Right lobe of liver (tissue), 6 donors: ENCODE results near the gene DLG3. TPM values are rescaled to one million over a fixed set of nuclear protein-coding genes. Genes with fewer than 3 reads are reported as not detected.

Source experiments
- ATAC-seq, 4 donors: fragments of 200-7000 bp; cut with Tn5 transposase; one replicate each; pipeline ENCODE4 v1.9.1; 2020; ENCODE audit warnings: mild to moderate bottlenecking in 4 of 4, moderate library complexity in 4 of 4
- DNase-seq, 3 donors: peaks; one replicate each; pipeline ENCODE4 v3.0.0-alpha.2; 2020
- H3K27ac ChIP-seq, 3 donors: fragments of 200-600 bp; one replicate each; pipeline ENCODE4 v1.8.0; 2022
- H3K27me3 ChIP-seq, 2 donors: fragments of 200-600 bp; one replicate each; pipeline ENCODE4 v1.8.0; 2022
- H3K36me3 ChIP-seq, 4 donors: fragments of 200-600 bp; sonication (generic) in 1 of 4; one replicate each; pipeline versions ENCODE4 v1.5.1 to v1.8.0; 2017 to 2022; ENCODE audit warnings: control low read depth in 1 of 4
- H3K4me1 ChIP-seq, 4 donors: fragments of 200-600 bp; sonication (generic) in 1 of 4; one replicate each; pipeline versions ENCODE4 v1.5.1 to v1.8.0; 2017 to 2022; ENCODE audit warnings: control low read depth in 1 of 4
- H3K4me3 ChIP-seq, 3 donors: fragments of 200-600 bp; one replicate each; pipeline ENCODE4 v1.8.0; 2022
- H3K9me3 ChIP-seq, 4 donors: fragments of 200-600 bp; sonication (generic) in 1 of 4; one replicate each; pipeline versions ENCODE4 v1.5.1 to v1.8.0; 2017 to 2022; ENCODE audit warnings: control low read depth in 1 of 4
- POLR2A ChIP-seq: fragments of 450-650 bp; IDR thresholded peaks from one replicate; pipeline ENCODE4 v1.6.1; 2017; ENCODE audit warnings: antibody characterized with exemption, mild to moderate bottlenecking
- WGBS: methylation state at CpG from one replicate; pipeline ENCODE4 v1.1.6; 2018; ENCODE audit warnings: low coverage, low lambda C conversion rate; ENCODE audit not compliant: insufficient coverage; ENCODE audit errors: missing lambda C conversion rate; 5-methylcytosine and 5-hydroxymethylcytosine counted together
- intact Hi-C, 2 donors: fragments of 100-400 bp; cut with DNase I; formaldehyde crosslinking; loops; one replicate each; pipeline versions ENCODE4 v1.11.2 to v1.14.1; 2022
- total RNA-seq, 6 experiments: library from RNA; depleted of rRNA in 2 of 6; stranded (reverse); fragments of >200 nt in 2 of 6; fragmentation: NEBNext Ultra II Directional in 3 of 6; extraction: Animal tissue kit (Norgen Biotek cat#: 25700) in 3 of 6; gene quantifications; one replicate each; pipeline versions ENCODE4 v1.1.0 to v1.2.4, GENCODE V29; 2016 to 2023
- TF ChIP-seq, protein P1 (sequence below), 4 donors: fragments of 200-600 bp in 3 of 4; fragments of 450-650 bp in 1 of 4; IDR thresholded peaks; one replicate each; pipeline versions ENCODE4 v1.5.1 to v1.8.0; 2016 to 2022; ENCODE audit warnings: antibody characterized with exemption in 4 of 4, mild to moderate bottlenecking in 2 of 4
- donor health status: DM: no; HTN: yes; CAD: no.
- donor health status: DM: no; HTN: no; CAD: no.
- donor health status: DM: no; HTN: no; CAD: no.
- donor health status: DM: no; HTN: yes; CAD: no.
- donor health status: DM: no; HTN: yes; CAD: no.

The DLG3 gene
- total RNA-seq, 6 experiments from 2014 or later: 0.37 to 2.1 (median 1.1) TPM

DNA sequence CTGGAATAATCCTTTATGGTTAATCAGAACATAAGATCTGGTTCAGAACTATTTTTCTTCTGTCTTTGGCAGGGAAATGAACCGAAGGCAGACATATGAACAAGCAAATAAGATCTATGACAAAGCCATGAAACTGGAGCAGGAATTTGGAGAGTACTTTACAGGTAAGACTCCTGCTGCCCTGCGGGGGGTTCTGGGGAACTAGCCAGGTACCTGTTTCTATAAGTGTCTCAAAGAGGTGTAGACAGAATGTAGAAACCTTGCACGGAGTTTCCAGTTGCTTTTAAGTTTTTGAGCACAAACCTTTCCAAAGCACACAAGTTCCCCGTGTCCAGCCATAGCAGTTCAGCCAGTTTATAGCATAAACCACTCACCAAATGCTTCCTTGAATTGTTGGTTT, 56.2 kb downstream of the DLG3 start:
- H3K4me1 ChIP-seq: no peaks in the 10 kb centered on the region
- intact Hi-C loops: no loop called here
- no peaks in the 10 kb centered on the region for H3K36me3 ChIP-seq
- no peaks in the 10 kb centered on the region for H3K9me3 ChIP-seq
- ATAC-seq: no peak
- H3K4me3 ChIP-seq: no peak overlapping the region
- 74% methylated on average over 3 of the region's 4 CpGs for WGBS
- H3K27ac ChIP-seq: no peak overlapping the region
- H3K27me3 ChIP-seq: no peaks in the 10 kb centered on the region
- TF ChIP-seq, protein P1, sequence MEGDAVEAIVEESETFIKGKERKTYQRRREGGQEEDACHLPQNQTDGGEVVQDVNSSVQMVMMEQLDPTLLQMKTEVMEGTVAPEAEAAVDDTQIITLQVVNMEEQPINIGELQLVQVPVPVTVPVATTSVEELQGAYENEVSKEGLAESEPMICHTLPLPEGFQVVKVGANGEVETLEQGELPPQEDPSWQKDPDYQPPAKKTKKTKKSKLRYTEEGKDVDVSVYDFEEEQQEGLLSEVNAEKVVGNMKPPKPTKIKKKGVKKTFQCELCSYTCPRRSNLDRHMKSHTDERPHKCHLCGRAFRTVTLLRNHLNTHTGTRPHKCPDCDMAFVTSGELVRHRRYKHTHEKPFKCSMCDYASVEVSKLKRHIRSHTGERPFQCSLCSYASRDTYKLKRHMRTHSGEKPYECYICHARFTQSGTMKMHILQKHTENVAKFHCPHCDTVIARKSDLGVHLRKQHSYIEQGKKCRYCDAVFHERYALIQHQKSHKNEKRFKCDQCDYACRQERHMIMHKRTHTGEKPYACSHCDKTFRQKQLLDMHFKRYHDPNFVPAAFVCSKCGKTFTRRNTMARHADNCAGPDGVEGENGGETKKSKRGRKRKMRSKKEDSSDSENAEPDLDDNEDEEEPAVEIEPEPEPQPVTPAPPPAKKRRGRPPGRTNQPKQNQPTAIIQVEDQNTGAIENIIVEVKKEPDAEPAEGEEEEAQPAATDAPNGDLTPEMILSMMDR (IDR thresholded peaks at IDR 0.05): no peak
- DNase-seq: no peak

DNA sequence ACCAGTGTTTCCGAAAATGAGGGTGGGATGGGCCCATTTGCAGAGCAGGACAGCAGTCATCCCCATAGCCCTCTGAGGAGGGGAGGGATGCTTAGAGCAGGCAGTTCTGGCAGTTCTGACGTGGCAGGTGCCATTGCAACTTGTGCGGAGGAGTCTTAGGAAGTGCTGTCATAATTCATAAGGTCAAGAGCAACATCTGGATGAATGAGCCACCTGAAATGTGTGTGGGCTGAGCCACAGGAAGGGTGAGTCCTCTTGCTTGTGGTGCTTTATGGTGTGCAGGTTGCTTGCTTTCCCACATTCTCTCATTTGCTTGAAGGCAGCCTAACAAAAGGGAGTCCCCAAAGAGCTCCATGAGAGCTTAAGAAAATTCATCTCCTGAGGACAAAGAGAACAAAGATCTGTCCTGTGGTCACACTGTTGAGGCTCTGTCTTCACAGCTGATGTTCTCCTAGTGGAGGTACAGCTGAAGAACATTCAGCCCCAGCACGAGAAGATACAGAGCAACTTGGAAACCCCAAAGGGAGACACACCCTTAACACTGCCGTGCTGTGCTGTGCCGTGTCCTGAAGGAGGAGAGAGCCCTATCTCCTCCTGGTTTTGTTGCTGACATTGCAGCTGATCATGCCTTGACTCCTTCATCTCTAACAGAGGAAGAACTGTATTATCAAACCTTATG, 60.3 kb downstream of the DLG3 start:
- H3K27me3 ChIP-seq: no peaks in the 10 kb centered on the region
- DNase-seq: no peak
- 68% methylated on average over 4 of the region's 6 CpGs for WGBS
- H3K4me3 ChIP-seq: no peak overlapping the region
- no peak overlapping the region for H3K27ac ChIP-seq
- H3K36me3 ChIP-seq: no peaks in the 10 kb centered on the region
- no peaks in the 10 kb centered on the region for H3K4me1 ChIP-seq
- ATAC-seq: no peak
- H3K9me3 ChIP-seq: no peaks in the 10 kb centered on the region
- TF ChIP-seq, protein P1 (IDR thresholded peaks at IDR 0.05): no peak
- TF ChIP-seq POLR2A: no peak
- intact Hi-C loops: no loop called here

DNA sequence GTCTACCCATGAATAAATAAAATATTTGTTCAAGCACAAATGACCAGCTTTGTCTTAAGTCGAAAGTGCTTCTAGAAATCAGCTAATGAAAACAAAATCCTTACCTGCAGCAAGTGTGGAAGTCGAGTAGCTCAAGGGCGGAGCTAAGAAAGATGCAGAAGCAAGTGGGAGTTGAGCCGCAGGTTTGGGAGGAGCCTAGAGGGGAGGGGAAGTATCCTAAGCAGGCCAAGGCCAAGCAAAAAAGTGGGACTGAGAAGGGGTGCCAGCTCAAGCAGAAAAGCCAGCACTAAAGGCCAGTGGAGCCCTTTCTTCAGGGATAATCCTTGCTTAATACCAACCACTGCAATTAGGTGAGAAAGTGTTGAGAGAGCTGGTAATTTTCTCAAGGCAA, 60.8 kb downstream of the DLG3 start:
- ATAC-seq (no peak), DNase-seq (no peak)
- 56% methylated on average over 4 of the region's 4 CpGs for WGBS
- Histone ChIP-seq H3K27ac (no peak overlapping the region), H3K27me3 (no peaks in the 10 kb centered on the region), H3K4me1 (no peaks in the 10 kb centered on the region), H3K9me3 (no peaks in the 10 kb centered on the region), H3K4me3 (no peak overlapping the region), H3K36me3 (no peaks in the 10 kb centered on the region)
- TF ChIP-seq, protein P1 (IDR thresholded peaks at IDR 0.05): no peak
- TF ChIP-seq POLR2A: no peak
- intact Hi-C loops: no loop called here

DNA sequence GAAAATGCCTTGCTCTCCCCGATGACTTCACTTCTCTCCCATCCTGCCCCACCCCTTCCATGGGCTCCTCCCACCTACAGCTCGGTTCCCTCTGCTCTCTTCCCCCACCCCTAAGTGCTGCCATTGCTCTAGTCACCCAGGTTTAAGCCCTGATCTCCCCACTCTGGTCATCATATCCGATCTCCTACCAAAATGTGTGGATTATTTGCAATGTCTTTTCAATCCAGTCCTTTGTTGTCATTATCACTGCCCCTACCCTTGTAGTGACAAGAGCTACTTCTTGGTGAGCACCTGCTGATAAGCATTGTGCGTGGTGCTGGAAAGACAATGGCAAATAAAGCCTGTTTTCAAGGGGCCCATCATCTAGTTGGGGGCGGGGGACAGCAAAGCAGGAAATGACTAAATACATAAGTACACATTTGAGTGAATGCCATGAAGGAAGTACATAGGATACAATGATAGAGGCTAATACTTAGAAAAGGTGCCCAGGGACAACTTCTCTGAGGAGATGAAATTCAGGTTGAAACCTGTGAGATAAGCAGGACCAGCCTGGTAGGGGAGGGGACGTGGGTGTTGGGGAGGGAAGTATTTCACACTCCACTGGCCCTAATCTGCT, 63.8 kb downstream of the DLG3 start:
- ATAC-seq: no peak
- Histone ChIP-seq H3K4me3 (no peak overlapping the region), H3K9me3 (no peaks in the 10 kb centered on the region), H3K36me3 (no peaks in the 10 kb centered on the region), H3K4me1 (no peaks in the 10 kb centered on the region), H3K27me3 (no peaks in the 10 kb centered on the region), H3K27ac (no peak overlapping the region)
- intact Hi-C loops: no loop called here
- TF ChIP-seq, protein P1 (IDR thresholded peaks at IDR 0.05): no peak
- TF ChIP-seq POLR2A: no peak
- 39% methylated on average over 6 of the region's 6 CpGs for WGBS
- DNase-seq: no peak
